H1 (cell line): ENCODE results near the gene KIAA1614.

Experiments used
- BCL11A ChIP-seq, 2 experiments: IDR thresholded peaks; one replicate each; pipeline ENCODE4 v1.6.1; 2011; ENCODE audit warnings: low read depth in 2 of 2, low read length in 2 of 2, mild to moderate bottlenecking in 2 of 2
- CEBPB ChIP-seq: IDR thresholded peaks from 2 replicates; pipeline ENCODE4 v1.6.1; 2012; ENCODE audit warnings: low read depth, low read length
- CHD2 ChIP-seq: IDR thresholded peaks from 2 replicates; pipeline ENCODE4 v1.6.1; 2012; ENCODE audit warnings: low read length, improper control_type of control experiment
- CTCF ChIP-seq, 3 experiments: IDR thresholded peaks; 1 replicate in 2 of 3; 2 replicates in 1 of 3; pipeline versions ENCODE4 v1.5.1 to v1.6.1; 2011; ENCODE audit warnings: low read length in 3 of 3, mild to moderate bottlenecking in 3 of 3, inconsistent platforms in 2 of 3, low read depth in 1 of 3, moderate library complexity in 1 of 3; ENCODE audit not compliant: insufficient read depth in 1 of 3; ENCODE audit errors: control extremely low read depth in 1 of 3
- E2F6 ChIP-seq: IDR thresholded peaks from 2 replicates; pipeline ENCODE4 v1.6.1; 2012; ENCODE audit warnings: inconsistent platforms
- EZH2 ChIP-seq: fragments of 200-600 bp; sonication (generic); IDR thresholded peaks from 2 replicates; pipeline ENCODE4 v1.7.1; 2012; ENCODE audit warnings: low read depth, mild to moderate bottlenecking, moderate library complexity, low read length, inconsistent platforms; ENCODE audit not compliant: severe bottlenecking
- JUN ChIP-seq: IDR thresholded peaks from 2 replicates; pipeline ENCODE4 v1.6.1; 2011; ENCODE audit warnings: low read depth, mild to moderate bottlenecking, improper control_type of control experiment, low read length
- JUND ChIP-seq: IDR thresholded peaks from 2 replicates; pipeline ENCODE4 v1.6.1; 2011; ENCODE audit warnings: mild to moderate bottlenecking, improper control_type of control experiment, low read length
- KDM1A ChIP-seq: fragments of 200-600, 300-600 bp; sonication (generic); IDR thresholded peaks from 2 replicates; pipeline ENCODE4 v1.7.1; 2016; ENCODE audit warnings: mild to moderate bottlenecking, low read length, borderline replicate concordance
- POLR2A ChIP-seq, 2 experiments: IDR thresholded peaks; 1 replicate in 1 of 2; 2 replicates in 1 of 2; pipeline ENCODE4 v1.6.1; 2011; ENCODE audit warnings: low read depth in 2 of 2, low read length in 2 of 2, mild to moderate bottlenecking in 2 of 2; ENCODE audit errors: control extremely low read depth in 1 of 2
- POLR2AphosphoS5 ChIP-seq: IDR thresholded peaks from 2 replicates; pipeline ENCODE4 v1.6.1; 2011; ENCODE audit warnings: low read depth, low read length
- RFX5 ChIP-seq: IDR thresholded peaks from 2 replicates; pipeline ENCODE4 v1.6.1; 2011; ENCODE audit warnings: low read depth, low read length, improper control_type of control experiment, borderline replicate concordance
- SIN3A ChIP-seq, 2 experiments: IDR thresholded peaks in 1 of 2; conservative IDR thresholded peaks in 1 of 2; 2 replicates each; pipeline ENCODE4 v1.6.1; 2011 to 2012; ENCODE audit warnings: low read length in 2 of 2, improper control_type of control experiment in 1 of 2, low read depth in 1 of 2, mild to moderate bottlenecking in 1 of 2
- SP1 ChIP-seq: IDR thresholded peaks from 2 replicates; pipeline ENCODE4 v1.6.1; 2011; ENCODE audit warnings: low read depth, low read length

GRCh38 chr1:180925471-180926051, 12.9 kb downstream of the KIAA1614 start:
- TF ChIP-seq CEBPB: no peak
- TF ChIP-seq SIN3A (conservative IDR thresholded peaks at IDR 0.05 in 1 of 2, IDR thresholded peaks at IDR 0.05 in 1 of 2; ENCODE audit: low read depth in 1 of 2, low read length in 2 of 2): no peak
- no peak; the same call in 1 of the 2 replicates for TF ChIP-seq POLR2AphosphoS5
- TF ChIP-seq JUND: no peak
- no peak for TF ChIP-seq CTCF (IDR thresholded peaks at IDR 0.05; ENCODE audit: control extremely low read depth in 1 of 3, insufficient read depth in 1 of 3, low read depth in 1 of 3, low read length in 3 of 3)
- no peak for TF ChIP-seq CHD2
- no peak for TF ChIP-seq SP1
- TF ChIP-seq E2F6: peak; percentile 31; the same call in 1 of the 2 replicates
- TF ChIP-seq POLR2A (IDR thresholded peaks at IDR 0.05; ENCODE audit: control extremely low read depth in 1 of 2, low read depth in 2 of 2, low read length in 2 of 2): no peak
- no peak for TF ChIP-seq JUN
- TF ChIP-seq RFX5: no peak
- TF ChIP-seq BCL11A (IDR thresholded peaks at IDR 0.05; ENCODE audit: low read depth in 2 of 2, low read length in 2 of 2): no peak
- no peak for TF ChIP-seq KDM1A
- TF ChIP-seq EZH2: no peak
